Endothelial cell (in vitro differentiated cells): ENCODE data around the gene PRDM9. TPM values are rescaled to one million over a fixed set of nuclear protein-coding genes. Genes with fewer than 3 reads are reported as not detected.

Experiments used
- DNase-seq: peaks from one replicate; pipeline ENCODE4 v3.0.0; 2021; ENCODE audit warnings: low spot score
- H3K27ac Mint-ChIP-seq: one replicate; pipeline ENCODE4 v1.8.0; 2021; ENCODE audit warnings: mixed read lengths, inconsistent platforms; ENCODE audit not compliant: unreplicated experiment
- H3K27me3 Mint-ChIP-seq: one replicate; pipeline ENCODE4 v1.8.0; 2021; ENCODE audit warnings: mild to moderate bottlenecking, moderate library complexity, mixed read lengths, inconsistent platforms; ENCODE audit not compliant: unreplicated experiment
- H3K36me3 Mint-ChIP-seq: one replicate; pipeline ENCODE4 v1.8.0; 2021; ENCODE audit warnings: mild to moderate bottlenecking, low read depth, mixed read lengths, inconsistent platforms; ENCODE audit not compliant: unreplicated experiment
- H3K4me1 Mint-ChIP-seq: one replicate; pipeline ENCODE4 v1.8.0; 2021; ENCODE audit warnings: mild to moderate bottlenecking, mixed read lengths, inconsistent platforms; ENCODE audit not compliant: unreplicated experiment
- H3K4me3 Mint-ChIP-seq: one replicate; pipeline ENCODE4 v1.8.0; 2021; ENCODE audit warnings: mild to moderate bottlenecking, mixed read lengths, inconsistent platforms; ENCODE audit not compliant: unreplicated experiment
- H3K9me3 Mint-ChIP-seq: one replicate; pipeline ENCODE4 v1.8.0; 2021; ENCODE audit warnings: mixed read lengths, inconsistent platforms; ENCODE audit not compliant: unreplicated experiment
- CTCF ChIP-seq: fragments of 200-600 bp; sonication (generic); IDR thresholded peaks from one replicate; pipeline ENCODE4 v1.5.0; 2021; ENCODE audit warnings: antibody characterized with exemption; ENCODE audit not compliant: unreplicated experiment
- total RNA-seq: library from RNA; stranded (reverse); fragmentation: NEBNext Ultra II Directional; extraction: Animal tissue kit (Norgen Biotek cat#: 25700); gene quantifications from one replicate; pipeline ENCODE4 v1.2.1, GENCODE V29; 2021; ENCODE audit not compliant: unreplicated experiment

PRDM9 gene
- total RNA-seq, 1 donor from 2014 or later: not detected

- no peaks in the 10 kb centered on the region for H3K9me3 Mint-ChIP-seq
- DNase-seq: no peak
- peaks cover 4% of the 10 kb centered on the region for H3K36me3 Mint-ChIP-seq
- peaks cover 5% of the 10 kb centered on the region for H3K27me3 Mint-ChIP-seq
- no peak overlapping the region for H3K4me3 Mint-ChIP-seq
- no peaks in the 10 kb centered on the region for H3K4me1 Mint-ChIP-seq
- no peak overlapping the region for H3K27ac Mint-ChIP-seq
- no peak for TF ChIP-seq CTCF
Observed at GRCh38 chr5:23468658-23469057, 38.8 kb upstream of the PRDM9 start.

GRCh38 chr5:23473915-23474314 lies 33.5 kb upstream of the PRDM9 start:
- no peaks in the 10 kb centered on the region for H3K27me3 Mint-ChIP-seq
- H3K27ac Mint-ChIP-seq: no peak overlapping the region
- no peak overlapping the region for H3K4me3 Mint-ChIP-seq

GRCh38 chr5:23474315-23474714 lies 33.1 kb upstream of the PRDM9 start:
- H3K4me1 Mint-ChIP-seq: no peaks in the 10 kb centered on the region

More at GRCh38 chr5:23473915-23474314, 33.5 kb upstream of the PRDM9 start:
- no peaks in the 10 kb centered on the region for H3K4me1 Mint-ChIP-seq
- no peaks in the 10 kb centered on the region for H3K36me3 Mint-ChIP-seq
- TF ChIP-seq CTCF: no peak
- H3K9me3 Mint-ChIP-seq: no peaks in the 10 kb centered on the region
- no peak for DNase-seq

GRCh38 chr5:23476580-23476979 lies 30.8 kb upstream of the PRDM9 start:
- no peak for TF ChIP-seq CTCF
- Mint-ChIP-seq H3K4me3 (no peak overlapping the region), H3K27me3 (no peaks in the 10 kb centered on the region), H3K27ac (no peak overlapping the region), H3K9me3 (no peaks in the 10 kb centered on the region), H3K4me1 (no peaks in the 10 kb centered on the region), H3K36me3 (no peaks in the 10 kb centered on the region)
- no peak for DNase-seq

More at GRCh38 chr5:23474315-23474714, 33.1 kb upstream of the PRDM9 start:
- Mint-ChIP-seq H3K36me3 (no peaks in the 10 kb centered on the region), H3K9me3 (no peaks in the 10 kb centered on the region), H3K27ac (no peak overlapping the region), H3K27me3 (no peaks in the 10 kb centered on the region), H3K4me3 (no peak overlapping the region)
- no peak for TF ChIP-seq CTCF
- no peak for DNase-seq

- H3K36me3 Mint-ChIP-seq: no peaks in the 10 kb centered on the region
- TF ChIP-seq CTCF: no peak
- H3K27ac Mint-ChIP-seq: no peak overlapping the region
- no peaks in the 10 kb centered on the region for H3K4me1 Mint-ChIP-seq
- no peaks in the 10 kb centered on the region for H3K9me3 Mint-ChIP-seq
- H3K27me3 Mint-ChIP-seq: no peaks in the 10 kb centered on the region
- DNase-seq: no peak
- no peak overlapping the region for H3K4me3 Mint-ChIP-seq
Observed at GRCh38 chr5:23482642-23483041, 24.8 kb upstream of the PRDM9 start.
